ENCODE measurements around the gene ANKRD36.
"Not testable (repeated sequence)": the region's sequence is repeated elsewhere in the genome, so short reads cannot be mapped to it uniquely, and the experiment has no call there.

GRCh38 chr2:97093983-97094771 lies 18.8 kb upstream of the ANKRD36 start:
- not testable (repeated sequence) for TF ChIP-seq CAMTA2 (CRISPR knock-in tag; IDR thresholded peaks at IDR 0.05; ENCODE audit: borderline replicate concordance); ZNF709 (CRISPR knock-in tag; IDR thresholded peaks at IDR 0.05); ATF7 (IDR thresholded peaks at IDR 0.05); ATF7 (CRISPR knock-in tag; IDR thresholded peaks at IDR 0.05); CTCF (CRISPR knock-in tag; IDR thresholded peaks at IDR 0.05); ZNF331 (CRISPR knock-in tag; IDR thresholded peaks at IDR 0.05); DNMT1 (CRISPR knock-in tag; IDR thresholded peaks at IDR 0.05); ADNP (CRISPR knock-in tag; IDR thresholded peaks at IDR 0.05); ZNF781 (CRISPR knock-in tag; IDR thresholded peaks at IDR 0.05; ENCODE audit: borderline replicate concordance, not compliant biosample characterization); SMC3 (IDR thresholded peaks at IDR 0.05; ENCODE audit: low read length); TAF1 (CRISPR knock-in tag; IDR thresholded peaks at IDR 0.05); FOXO4 (CRISPR knock-in tag; conservative IDR thresholded peaks at IDR 0.05)
- TF ChIP-seq, protein P1, sequence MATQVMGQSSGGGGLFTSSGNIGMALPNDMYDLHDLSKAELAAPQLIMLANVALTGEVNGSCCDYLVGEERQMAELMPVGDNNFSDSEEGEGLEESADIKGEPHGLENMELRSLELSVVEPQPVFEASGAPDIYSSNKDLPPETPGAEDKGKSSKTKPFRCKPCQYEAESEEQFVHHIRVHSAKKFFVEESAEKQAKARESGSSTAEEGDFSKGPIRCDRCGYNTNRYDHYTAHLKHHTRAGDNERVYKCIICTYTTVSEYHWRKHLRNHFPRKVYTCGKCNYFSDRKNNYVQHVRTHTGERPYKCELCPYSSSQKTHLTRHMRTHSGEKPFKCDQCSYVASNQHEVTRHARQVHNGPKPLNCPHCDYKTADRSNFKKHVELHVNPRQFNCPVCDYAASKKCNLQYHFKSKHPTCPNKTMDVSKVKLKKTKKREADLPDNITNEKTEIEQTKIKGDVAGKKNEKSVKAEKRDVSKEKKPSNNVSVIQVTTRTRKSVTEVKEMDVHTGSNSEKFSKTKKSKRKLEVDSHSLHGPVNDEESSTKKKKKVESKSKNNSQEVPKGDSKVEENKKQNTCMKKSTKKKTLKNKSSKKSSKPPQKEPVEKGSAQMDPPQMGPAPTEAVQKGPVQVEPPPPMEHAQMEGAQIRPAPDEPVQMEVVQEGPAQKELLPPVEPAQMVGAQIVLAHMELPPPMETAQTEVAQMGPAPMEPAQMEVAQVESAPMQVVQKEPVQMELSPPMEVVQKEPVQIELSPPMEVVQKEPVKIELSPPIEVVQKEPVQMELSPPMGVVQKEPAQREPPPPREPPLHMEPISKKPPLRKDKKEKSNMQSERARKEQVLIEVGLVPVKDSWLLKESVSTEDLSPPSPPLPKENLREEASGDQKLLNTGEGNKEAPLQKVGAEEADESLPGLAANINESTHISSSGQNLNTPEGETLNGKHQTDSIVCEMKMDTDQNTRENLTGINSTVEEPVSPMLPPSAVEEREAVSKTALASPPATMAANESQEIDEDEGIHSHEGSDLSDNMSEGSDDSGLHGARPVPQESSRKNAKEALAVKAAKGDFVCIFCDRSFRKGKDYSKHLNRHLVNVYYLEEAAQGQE (IDR thresholded peaks at IDR 0.05; ENCODE audit: borderline replicate concordance in 1 of 2, low read depth in 1 of 2, low read length in 2 of 2), result not testable (repeated sequence)

All from HepG2 (cell line).